Suprapubic skin (tissue), 4 donors: ENCODE results near the gene AIFM3. TPM values are rescaled to one million over a fixed set of nuclear protein-coding genes. Genes with fewer than 3 reads are reported as not detected.

ENCODE experiments used
- DNase-seq, 2 donors: peaks; one replicate each; pipeline ENCODE4 v3.0.0-alpha.2; 2019; ENCODE audit warnings: low spot score in 2 of 2
- H3K27ac ChIP-seq: fragments of 200-600 bp; sonication (generic); one replicate; pipeline ENCODE4 v1.5.1; 2019
- H3K27me3 ChIP-seq: fragments of 200-600 bp; sonication (generic); one replicate; pipeline ENCODE4 v1.5.1; 2019
- H3K36me3 ChIP-seq: fragments of 200-600 bp; sonication (generic); one replicate; pipeline ENCODE4 v1.5.1; 2019
- H3K4me1 ChIP-seq: fragments of 200-600 bp; sonication (generic); one replicate; pipeline ENCODE4 v1.5.1; 2019
- H3K4me3 ChIP-seq: fragments of 200-600 bp; sonication (generic); one replicate; pipeline ENCODE4 v1.5.1; 2019; ENCODE audit warnings: mild to moderate bottlenecking
- H3K9me3 ChIP-seq: fragments of 200-600 bp; sonication (generic); one replicate; pipeline ENCODE4 v1.5.1; 2019
- EP300 ChIP-seq: sonication (generic); formaldehyde crosslinking; IDR thresholded peaks from one replicate; pipeline ENCODE4 v1.6.1; 2017; ENCODE audit warnings: antibody characterized with exemption
- POLR2A ChIP-seq, 2 donors: fragments of 450-650 bp; IDR thresholded peaks; one replicate each; pipeline ENCODE4 v1.6.1; 2017; ENCODE audit warnings: antibody characterized with exemption in 2 of 2, mild to moderate bottlenecking in 2 of 2, moderate library complexity in 2 of 2
- POLR2AphosphoS5 ChIP-seq, 3 donors: sonication (generic); formaldehyde crosslinking; IDR thresholded peaks; one replicate each; pipeline ENCODE4 v1.6.1; 2017; ENCODE audit warnings: antibody characterized with exemption in 3 of 3
- WGBS: methylation state at CpG from one replicate; pipeline ENCODE4 v1.1.5; 2018; 5-methylcytosine and 5-hydroxymethylcytosine counted together
- total RNA-seq, 4 donors: library from RNA; depleted of rRNA; stranded (reverse); fragments of >200 nt; gene quantifications; one replicate each; pipeline ENCODE4 v1.1.0, GENCODE V29; 2016
- TF ChIP-seq, protein P1 (sequence below), 2 donors: fragments of 200-600 bp in 1 of 2; fragments of 450-650 bp in 1 of 2; sonication (generic) in 1 of 2; IDR thresholded peaks; one replicate each; pipeline ENCODE4 v1.5.1; 2016 to 2019; ENCODE audit warnings: antibody characterized with exemption in 2 of 2, mild to moderate bottlenecking in 1 of 2, moderate library complexity in 1 of 2

Gene AIFM3
- total RNA-seq, 4 donors from 2014 or later, result 0.72 TPM; not detected in 3

DNA sequence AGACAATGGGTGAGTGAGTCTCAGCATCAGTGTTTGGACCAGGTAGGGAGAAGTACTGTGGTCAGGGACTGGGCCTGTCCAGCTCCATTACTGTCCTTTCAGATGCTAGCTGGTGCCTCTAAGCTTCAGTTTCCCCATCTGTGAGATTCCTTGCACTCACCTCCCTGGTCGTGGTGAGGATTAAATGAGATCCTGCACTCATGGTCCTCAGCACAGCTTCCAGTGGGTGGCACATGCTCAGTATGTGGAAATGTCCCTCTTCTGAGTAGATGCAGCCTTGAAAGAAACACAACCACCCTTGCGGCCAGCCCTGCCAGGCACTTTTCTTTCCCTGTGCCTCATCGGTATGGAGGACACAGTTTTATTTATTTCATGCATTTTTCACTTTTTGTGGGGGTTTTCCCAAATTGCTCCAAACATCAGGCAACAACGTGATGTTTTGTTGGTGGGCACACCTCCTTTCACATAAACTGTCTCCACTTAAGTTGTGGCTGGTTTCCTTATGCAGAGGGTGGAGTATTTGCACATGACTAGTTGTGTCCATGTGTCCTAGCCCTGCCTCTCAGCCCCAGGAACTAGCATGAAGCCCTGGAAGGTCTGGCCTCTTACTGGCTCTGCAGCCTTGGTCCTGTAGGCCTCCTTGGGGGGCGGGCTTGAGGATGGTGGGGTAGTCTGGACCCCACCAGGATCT lies 16.2 kb downstream of the AIFM3 start:
- H3K36me3 ChIP-seq, result peaks cover 10% of the 10 kb centered on the region
- H3K9me3 ChIP-seq, result no peaks in the 10 kb centered on the region
- H3K27ac ChIP-seq, result no peak overlapping the region
- DNase-seq, result no peak
- H3K27me3 ChIP-seq, result no peaks in the 10 kb centered on the region
- H3K4me1 ChIP-seq, result peaks cover 43% of the 10 kb centered on the region
- 67% methylated on average over 5 of the region's 5 CpGs for WGBS
- peak overlapping the region; percentile 70 for H3K4me3 ChIP-seq
- TF ChIP-seq, protein P1, sequence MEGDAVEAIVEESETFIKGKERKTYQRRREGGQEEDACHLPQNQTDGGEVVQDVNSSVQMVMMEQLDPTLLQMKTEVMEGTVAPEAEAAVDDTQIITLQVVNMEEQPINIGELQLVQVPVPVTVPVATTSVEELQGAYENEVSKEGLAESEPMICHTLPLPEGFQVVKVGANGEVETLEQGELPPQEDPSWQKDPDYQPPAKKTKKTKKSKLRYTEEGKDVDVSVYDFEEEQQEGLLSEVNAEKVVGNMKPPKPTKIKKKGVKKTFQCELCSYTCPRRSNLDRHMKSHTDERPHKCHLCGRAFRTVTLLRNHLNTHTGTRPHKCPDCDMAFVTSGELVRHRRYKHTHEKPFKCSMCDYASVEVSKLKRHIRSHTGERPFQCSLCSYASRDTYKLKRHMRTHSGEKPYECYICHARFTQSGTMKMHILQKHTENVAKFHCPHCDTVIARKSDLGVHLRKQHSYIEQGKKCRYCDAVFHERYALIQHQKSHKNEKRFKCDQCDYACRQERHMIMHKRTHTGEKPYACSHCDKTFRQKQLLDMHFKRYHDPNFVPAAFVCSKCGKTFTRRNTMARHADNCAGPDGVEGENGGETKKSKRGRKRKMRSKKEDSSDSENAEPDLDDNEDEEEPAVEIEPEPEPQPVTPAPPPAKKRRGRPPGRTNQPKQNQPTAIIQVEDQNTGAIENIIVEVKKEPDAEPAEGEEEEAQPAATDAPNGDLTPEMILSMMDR (IDR thresholded peaks at IDR 0.05), result no peak
- TF ChIP-seq POLR2A (IDR thresholded peaks at IDR 0.05), result no peak
- no peak for TF ChIP-seq EP300
- TF ChIP-seq POLR2AphosphoS5 (IDR thresholded peaks at IDR 0.05), result no peak

DNA sequence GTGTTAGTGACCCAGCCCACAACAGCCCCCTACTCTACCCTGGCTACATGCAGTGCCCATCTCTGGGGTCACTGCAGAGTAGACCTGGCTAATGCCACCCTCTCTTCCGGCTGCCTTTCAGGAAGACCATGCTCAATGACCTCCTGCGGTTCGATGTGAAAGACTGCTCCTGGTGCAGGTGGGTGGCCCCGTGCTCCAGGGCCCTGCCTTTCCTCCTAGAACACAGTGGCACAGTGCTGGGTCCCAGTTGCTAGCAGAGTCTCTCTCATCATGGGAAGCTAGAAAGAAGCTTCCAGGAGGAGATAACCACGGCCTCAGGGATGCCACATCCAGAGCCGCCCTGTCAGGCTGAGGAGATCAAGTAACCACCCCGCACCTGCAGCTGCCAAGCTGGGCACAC lies 18.7 kb downstream of the AIFM3 start:
- H3K36me3 ChIP-seq, result peaks cover 29% of the 10 kb centered on the region
- H3K9me3 ChIP-seq, result no peaks in the 10 kb centered on the region
- peak in 1 of 2 donors; percentile 46 for DNase-seq
- 77% methylated on average over 6 of the region's 7 CpGs for WGBS
- H3K27ac ChIP-seq, result no peak overlapping the region
- peaks cover 25% of the 10 kb centered on the region for H3K4me1 ChIP-seq
- TF ChIP-seq EP300, result no peak
- no peak for TF ChIP-seq POLR2AphosphoS5 (IDR thresholded peaks at IDR 0.05)
- TF ChIP-seq, protein P1 (IDR thresholded peaks at IDR 0.05), result no peak
- TF ChIP-seq POLR2A (IDR thresholded peaks at IDR 0.05), result no peak
- H3K4me3 ChIP-seq, result no peak overlapping the region
- no peaks in the 10 kb centered on the region for H3K27me3 ChIP-seq

DNA sequence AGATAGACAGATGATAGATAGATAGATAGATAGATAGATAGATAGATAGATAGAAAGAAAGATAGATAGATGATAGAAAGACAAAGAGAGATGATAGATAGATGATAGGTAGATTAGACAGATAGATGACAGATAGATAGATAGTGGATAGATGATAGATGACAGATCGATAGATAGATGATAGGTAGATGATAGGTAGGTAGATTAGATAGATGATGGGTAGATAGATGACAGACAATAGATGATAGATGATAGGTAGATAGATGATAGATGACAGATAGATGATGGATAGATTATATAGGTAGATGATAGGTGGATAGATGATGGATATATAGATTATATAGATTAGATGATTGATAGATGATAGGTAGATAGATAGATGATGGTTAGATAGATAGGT lies 19.3 kb downstream of the AIFM3 start:
- WGBS, result 95% methylated on average over 1 of the region's 1 CpG
- Histone ChIP-seq H3K4me3 (no peak overlapping the region), H3K27me3 (no peaks in the 10 kb centered on the region), H3K36me3 (peaks cover 34% of the 10 kb centered on the region), H3K27ac (no peak overlapping the region), H3K4me1 (peaks cover 19% of the 10 kb centered on the region), H3K9me3 (no peaks in the 10 kb centered on the region)
- TF ChIP-seq POLR2AphosphoS5 (IDR thresholded peaks at IDR 0.05), result no peak
- DNase-seq, result no peak

DNA sequence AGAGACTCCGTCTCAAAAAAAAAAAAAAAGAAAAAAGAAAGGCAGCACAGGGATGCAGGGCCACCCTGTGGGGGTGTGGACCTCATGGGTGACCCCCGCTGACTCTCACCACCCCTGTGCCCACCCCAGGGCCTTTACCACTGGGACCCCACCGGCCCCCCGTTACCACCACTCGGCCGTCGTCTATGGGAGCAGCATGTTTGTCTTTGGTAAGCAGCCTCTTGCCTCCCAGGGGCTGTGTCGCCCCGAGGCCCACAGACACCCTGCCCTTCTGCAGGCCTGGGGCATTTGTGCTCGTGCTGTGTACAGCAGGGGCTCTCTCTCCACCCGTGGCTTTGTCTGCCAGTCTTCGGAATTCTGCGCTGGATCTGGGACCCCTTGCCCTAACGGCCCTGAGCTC lies 20.3 kb downstream of the AIFM3 start:
- DNase-seq, result no peak
- Histone ChIP-seq H3K4me3 (no peak overlapping the region), H3K36me3 (peaks cover 45% of the 10 kb centered on the region), H3K27me3 (no peaks in the 10 kb centered on the region), H3K27ac (no peak overlapping the region), H3K4me1 (peaks cover 16% of the 10 kb centered on the region), H3K9me3 (no peaks in the 10 kb centered on the region)
- no peak for TF ChIP-seq EP300
- WGBS, result 84% methylated on average over 13 of the region's 14 CpGs

DNA sequence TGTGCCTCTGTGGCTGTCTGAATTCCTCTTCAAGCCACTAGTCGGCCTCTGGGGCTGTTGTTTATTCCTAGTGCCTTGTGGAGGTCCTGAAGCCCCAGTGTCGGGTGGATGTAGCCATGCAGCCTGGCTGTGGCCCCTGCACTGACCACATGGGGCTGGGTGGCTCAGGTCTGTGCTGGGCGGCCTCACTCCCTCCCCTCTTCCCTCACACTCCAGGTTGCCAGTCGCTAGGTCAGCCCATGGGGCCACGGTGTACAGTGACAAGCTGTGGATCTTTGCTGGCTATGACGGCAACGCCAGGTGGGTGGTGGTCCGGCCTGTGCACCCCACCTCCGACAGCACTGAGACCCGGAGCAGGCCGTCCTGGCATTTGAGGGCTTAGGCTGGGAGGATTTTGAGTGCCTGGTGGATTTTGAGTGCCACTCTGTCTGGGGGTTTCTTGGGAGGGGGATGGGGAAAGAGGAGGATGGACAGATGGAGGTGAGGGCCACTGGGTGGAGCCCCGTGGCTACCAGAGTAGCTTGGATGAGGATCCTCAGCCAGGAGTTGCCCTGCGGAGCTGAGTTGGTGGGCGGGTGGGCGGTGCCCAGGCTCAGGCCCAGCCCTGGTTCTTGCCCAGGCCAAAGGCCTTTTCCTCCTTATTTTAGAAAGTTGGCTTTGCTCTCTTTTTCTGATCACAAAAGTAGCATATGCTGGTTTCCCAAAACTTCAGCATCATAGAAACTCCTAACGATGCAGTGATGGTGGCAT lies 21.7 kb downstream of the AIFM3 start:
- 94% methylated on average over 15 of the region's 16 CpGs for WGBS
- TF ChIP-seq POLR2AphosphoS5 (IDR thresholded peaks at IDR 0.05), result no peak
- peak in 1 of 2 donors; percentile 58 for DNase-seq
- Histone ChIP-seq H3K9me3 (no peaks in the 10 kb centered on the region), H3K27ac (no peak overlapping the region), H3K27me3 (no peaks in the 10 kb centered on the region), H3K36me3 (peaks cover 58% of the 10 kb centered on the region), H3K4me3 (no peak overlapping the region), H3K4me1 (peaks cover 2% of the 10 kb centered on the region)

DNA sequence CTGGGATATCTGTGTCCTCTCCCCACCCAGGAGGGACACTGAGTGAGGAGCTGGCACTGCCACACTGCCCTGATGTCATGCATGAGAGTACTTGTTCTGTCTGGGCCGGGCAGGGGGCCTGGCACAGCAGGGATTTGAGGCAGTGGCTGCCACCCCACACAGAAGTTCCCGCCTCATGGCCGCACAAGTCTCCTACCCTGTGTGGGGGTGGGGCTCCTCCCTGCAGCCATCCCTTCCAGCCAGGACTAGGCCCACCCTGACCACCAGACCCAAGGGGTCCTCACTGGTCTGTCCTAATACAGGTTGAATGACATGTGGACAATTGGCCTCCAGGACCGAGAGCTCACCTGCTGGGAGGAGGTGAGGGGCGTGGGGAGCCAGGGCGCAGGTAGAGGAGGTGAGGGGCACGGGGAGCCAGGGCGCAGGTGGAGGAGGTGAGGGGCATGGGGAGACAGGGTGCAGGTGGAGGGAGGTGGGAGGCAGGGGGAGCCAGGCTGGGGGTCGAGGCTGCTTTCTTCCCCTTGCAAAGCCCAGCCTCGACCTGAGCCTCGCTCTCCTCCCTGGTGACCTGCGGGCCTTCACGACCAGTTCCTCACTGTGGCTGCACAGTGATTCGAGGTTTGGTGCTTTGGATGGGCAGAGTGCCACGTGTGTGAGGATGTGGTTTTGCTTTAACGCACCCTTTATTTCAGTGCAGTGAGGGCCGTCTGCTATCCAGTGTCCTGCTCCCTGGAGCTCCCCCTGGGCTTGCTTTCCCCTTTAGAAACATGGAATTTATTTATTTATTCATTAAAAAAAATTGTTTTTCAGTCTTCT lies 22.5 kb downstream of the AIFM3 start:
- H3K4me1 ChIP-seq, result no peaks in the 10 kb centered on the region
- H3K9me3 ChIP-seq, result no peaks in the 10 kb centered on the region
- peak in 1 of 2 donors; percentile 59 for DNase-seq
- no peak overlapping the region for H3K27ac ChIP-seq
- no peak for TF ChIP-seq POLR2A (IDR thresholded peaks at IDR 0.05)
- TF ChIP-seq, protein P1 (IDR thresholded peaks at IDR 0.05), result no peak
- TF ChIP-seq POLR2AphosphoS5 (IDR thresholded peaks at IDR 0.05), result no peak
- TF ChIP-seq EP300, result no peak
- H3K36me3 ChIP-seq, result peaks cover 66% of the 10 kb centered on the region
- no peak overlapping the region for H3K4me3 ChIP-seq
- WGBS, result 59% methylated on average over 13 of the region's 17 CpGs
- no peaks in the 10 kb centered on the region for H3K27me3 ChIP-seq
